HepG2 (cell line): ENCODE data around the gene CXCR4. TPM values are rescaled to one million over a fixed set of nuclear protein-coding genes. Genes with fewer than 3 reads are reported as not detected.

ENCODE experiments used
- ATAC-seq: fragments of 200-7000 bp; cut with Tn5 transposase; 3 replicates; pipeline ENCODE4 v1.9.1; 2020; ENCODE audit warnings: mild to moderate bottlenecking, moderate library complexity
- BruUV-seq: library from RNA; stranded (reverse); fragments of 400-500 nt; replicated peaks from 2 replicates; lab custom pipeline; 2021; lab: Mats Ljungman, UMichigan
- CTCF ChIA-PET: fragments of 300-600 bp; formaldehyde crosslinking; extraction: SDS; loops from one replicate; lab custom pipeline; 2021; ENCODE audit warnings: low total read pairs, inconsistent platforms, low intra/inter-chr PET ratio; lab: Yijun Ruan, JAX
- POLR2A ChIA-PET: fragments of 350-600 bp; sonication (Branson Sonifier 250); formaldehyde crosslinking; loops from one replicate; lab custom pipeline; 2020; ENCODE audit warnings: antibody characterized with exemption, inconsistent platforms; lab: Yijun Ruan, JAX
- DNase-seq: peaks from one replicate; pipeline ENCODE4 v3.0.0-alpha.2; 2015; ENCODE audit warnings: low spot score
- FAIRE-seq: peaks from 3 replicates; lab custom pipeline; 2011; peaks lifted over from hg19 to GRCh38; lab: Jason Lieb, UNC
- H2AFZ ChIP-seq: one replicate; pipeline ENCODE4 v1.6.1; 2011; ENCODE audit warnings: low read length, inconsistent platforms
- H3K27ac ChIP-seq: fragments of 300-600 bp; 3 replicates; pipeline ENCODE4 v1.8.0; 2011; ENCODE audit warnings: mixed run types, mild to moderate bottlenecking, mixed read lengths, low read length, inconsistent platforms; ENCODE audit not compliant: insufficient read depth; ENCODE audit errors: extremely low read length
- H3K27me3 ChIP-seq, 2 experiments: fragments of 200-600 bp in 1 of 2; 2 replicates in 1 of 2; 3 replicates in 1 of 2; pipeline versions ENCODE4 v1.6.0 to v1.8.0; 2011; ENCODE audit warnings: low read length in 2 of 2, mild to moderate bottlenecking in 2 of 2, moderate library complexity in 2 of 2, inconsistent platforms in 1 of 2; ENCODE audit not compliant: insufficient read depth in 2 of 2, control insufficient read depth in 1 of 2
- H3K36me3 ChIP-seq, 2 experiments: fragments of 200-600 bp in 1 of 2; replicated peaks in 1 of 2; 2 replicates in 1 of 2; 3 replicates in 1 of 2; pipeline versions ENCODE4 v1.5.1 to v1.8.0; 2011; ENCODE audit warnings: low read length in 2 of 2, inconsistent platforms in 1 of 2; ENCODE audit not compliant: insufficient read depth in 2 of 2, control insufficient read depth in 1 of 2
- H3K4me1 ChIP-seq: 2 replicates; pipeline ENCODE4 v1.5.1; 2012; ENCODE audit warnings: low read length, inconsistent platforms; ENCODE audit not compliant: insufficient read depth
- H3K4me2 ChIP-seq: 2 replicates; pipeline ENCODE4 v1.6.0; 2011; ENCODE audit warnings: low read depth, low read length, inconsistent platforms
- H3K4me3 ChIP-seq, 3 experiments: fragments of 200-600 bp in 1 of 3; sonication (generic), shearing (Covaris generic) in 1 of 3; replicated peaks in 1 of 3; 2 replicates each; pipeline ENCODE4 v1.5.1; 2011 to 2016; ENCODE audit warnings: low read length in 3 of 3, inconsistent platforms in 2 of 3, low read depth in 2 of 3, mild to moderate bottlenecking in 2 of 3, control low read depth in 1 of 3, mixed read lengths in 1 of 3; ENCODE audit not compliant: insufficient read depth in 1 of 3
- H3K79me2 ChIP-seq: one replicate; pipeline ENCODE4 v1.6.1; 2011; ENCODE audit warnings: low read length, inconsistent platforms; ENCODE audit not compliant: insufficient read depth
- H3K9ac ChIP-seq: 2 replicates; pipeline ENCODE4 v1.6.0; 2011; ENCODE audit warnings: mild to moderate bottlenecking, low read depth, low read length, inconsistent platforms; ENCODE audit not compliant: insufficient read depth
- H3K9me3 ChIP-seq: 2 replicates; pipeline ENCODE4 v1.5.1; 2012; ENCODE audit warnings: mild to moderate bottlenecking, low read length
- H4K20me1 ChIP-seq: 2 replicates; pipeline ENCODE4 v1.6.0; 2011; ENCODE audit warnings: inconsistent platforms, mild to moderate bottlenecking, low read length, moderate library complexity; ENCODE audit not compliant: insufficient read depth
- ARNT2 ChIP-seq: sonication (generic); formaldehyde crosslinking; IDR thresholded peaks from 2 replicates; pipeline ENCODE4 v1.8.0; 2022; ENCODE audit warnings: mild to moderate bottlenecking, low read depth, missing genetic modification reagents, moderate library complexity
- CCDC6 ChIP-seq: sonication (generic); formaldehyde crosslinking; IDR thresholded peaks from 2 replicates; pipeline ENCODE4 v1.8.1; 2022; ENCODE audit warnings: mild to moderate bottlenecking, missing genetic modification reagents, moderate library complexity
- ELF3 ChIP-seq: IDR thresholded peaks from 2 replicates; pipeline ENCODE4 v1.6.1; 2016; ENCODE audit warnings: missing genetic modification reagents, missing compliant biosample characterization
- ETS1 ChIP-seq: sonication (generic); formaldehyde crosslinking; IDR thresholded peaks from 2 replicates; pipeline ENCODE4 v1.4.0; 2020; ENCODE audit warnings: missing genetic modification reagents
- FOXP4 ChIP-seq: sonication (generic); formaldehyde crosslinking; IDR thresholded peaks from 2 replicates; pipeline ENCODE4 v1.4.0; 2020; ENCODE audit warnings: missing genetic modification reagents
- GTF2F1 ChIP-seq: fragments of 150-350 bp; IDR thresholded peaks from 2 replicates; pipeline ENCODE4 v1.6.1; 2014; ENCODE audit warnings: low read length
- JUN ChIP-seq: sonication (generic); formaldehyde crosslinking; IDR thresholded peaks from 2 replicates; pipeline ENCODE4 v1.4.0; 2020; ENCODE audit warnings: mild to moderate bottlenecking, missing genetic modification reagents
- KAT2B ChIP-seq: fragments of 150-350 bp; IDR thresholded peaks from 2 replicates; pipeline ENCODE4 v1.6.1; 2014; ENCODE audit warnings: low read depth, low read length, borderline replicate concordance
- KDM1A ChIP-seq: IDR thresholded peaks from 2 replicates; pipeline ENCODE4 v1.6.1; 2016; ENCODE audit warnings: missing compliant biosample characterization
- MAFF ChIP-seq: IDR thresholded peaks from 2 replicates; pipeline ENCODE4 v1.6.1; 2011; ENCODE audit warnings: low read depth, low read length, improper control_type of control experiment
- RNF219 ChIP-seq: sonication (generic); formaldehyde crosslinking; IDR thresholded peaks from 2 replicates; pipeline ENCODE4 v1.5.0; 2020; ENCODE audit warnings: mild to moderate bottlenecking, missing genetic modification reagents
- RXRA ChIP-seq: sonication (generic); formaldehyde crosslinking; IDR thresholded peaks from 2 replicates; pipeline ENCODE4 v1.5.1; 2020; ENCODE audit warnings: missing genetic modification reagents
- TRIM24 ChIP-seq: sonication (generic); formaldehyde crosslinking; IDR thresholded peaks from 2 replicates; pipeline ENCODE4 v1.8.0; 2022; ENCODE audit warnings: mild to moderate bottlenecking, missing genetic modification reagents
- ZFP1 ChIP-seq: IDR thresholded peaks from 2 replicates; pipeline ENCODE4 v1.6.1; 2016
- ZNF207 ChIP-seq: fragments of 450-650 bp; IDR thresholded peaks from 2 replicates; pipeline ENCODE4 v1.6.1; 2016; ENCODE audit warnings: antibody characterized with exemption, borderline replicate concordance
- ZNF280B ChIP-seq: sonication (generic); formaldehyde crosslinking; IDR thresholded peaks from 2 replicates; pipeline ENCODE4 v1.5.0; 2020; ENCODE audit warnings: missing genetic modification reagents, mild to moderate bottlenecking, borderline replicate concordance
- ZNF367 ChIP-seq: sonication (generic); formaldehyde crosslinking; IDR thresholded peaks from 2 replicates; pipeline ENCODE4 v1.4.0; 2020; ENCODE audit warnings: missing genetic modification reagents, borderline replicate concordance
- ZNF7 ChIP-seq: IDR thresholded peaks from 2 replicates; pipeline ENCODE4 v1.6.1; 2016; ENCODE audit warnings: missing biosample characterization, missing genetic modification reagents
- ZNF724P ChIP-seq: sonication (generic); formaldehyde crosslinking; IDR thresholded peaks from 2 replicates; pipeline ENCODE4 v1.8.0; 2022; ENCODE audit warnings: missing genetic modification reagents, borderline replicate concordance
- WGBS: methylation state at CpG from one replicate; pipeline ENCODE4 v1.1.6; 2017; ENCODE audit warnings: low lambda C conversion rate; 5-methylcytosine and 5-hydroxymethylcytosine counted together
- in situ Hi-C: cut with HindIII; loops from 2 replicates; pipeline ENCODE4 v1.10.0; 2017; ENCODE audit warnings: low pct_unique_long_range_greater_than_20kb; ENCODE audit not compliant: extremely low pct_ligation_motif_present
- intact Hi-C: fragments of 100-400 bp; cut with micrococcal nuclease; formaldehyde crosslinking; loops from one replicate; pipeline ENCODE4 v1.10.0; 2022; ENCODE audit not compliant: unreplicated experiment
- polyA plus RNA-seq, 8 experiments: library from polyadenylated mRNA; depleted of rRNA in 3 of 8; stranded (reverse) in 7 of 8; unstranded in 1 of 8; fragments of >200 nt; fragmentation: Illumina TruSeq in 4 of 8; extraction: Trizol in 4 of 8; gene quantifications; 2 replicates each; pipeline versions ENCODE4 v1.2.1 to v1.2.3, GENCODE V29; 2011 to 2016; ENCODE audit warnings: low read depth in 4 of 8, missing spikeins in 1 of 8, mixed read lengths in 1 of 8; ENCODE audit not compliant: insufficient read depth in 1 of 8
- total RNA-seq, 5 experiments: library from RNA; depleted of rRNA; stranded (reverse); fragments of >200 nt; fragmentation: Illumina TruSeq; extraction: Trizol; gene quantifications; 2 replicates each; pipeline ENCODE4 v1.2.3, GENCODE V29; 2016; ENCODE audit warnings: low read depth in 1 of 5

The CXCR4 gene
- total and polyA plus RNA-seq, 2 of the 13 experiments (the other 11 are each of a cell fraction or from before 2014, with no cell fraction given) = 0.34 to 0.55 TPM

GRCh38 chr2:136125236-136125635, 7.3 kb upstream of the CXCR4 start (continued):
- TF ChIP-seq ZNF207 (no peak), ARNT2 (CRISPR knock-in tag) (no peak), JUN (CRISPR knock-in tag) (no peak), ZNF724P (no peak), RXRA (CRISPR knock-in tag) (no peak), KAT2B (no peak), TRIM24 (CRISPR knock-in tag) (no peak), FOXP4 (CRISPR knock-in tag) (no peak), ELF3 (CRISPR knock-in tag) (no peak), ZNF367 (CRISPR knock-in tag) (no peak)

- POLR2A ChIA-PET = no interaction called here
- DNase-seq = no peak
- Histone ChIP-seq H3K4me3 (no peak overlapping the region), H3K9me3 (no peaks in the 10 kb centered on the region), H3K9ac (no peak overlapping the region), H3K27me3 (peaks cover 0 to 34% of the 10 kb centered on the region in 2 experiments; a peak in 2 of 5 replicates), H3K4me2 (no peak overlapping the region), H3K27ac (no peak overlapping the region), H4K20me1 (no peaks in the 10 kb centered on the region), H3K79me2 (no peaks in the 10 kb centered on the region), H3K36me3 (no peaks in the 10 kb centered on the region), H2AFZ (no peak overlapping the region), H3K4me1 (no peaks in the 10 kb centered on the region; the same call in 1 of the 2 replicates)
- CTCF ChIA-PET = no interaction called here
- no peak for ATAC-seq
- BruUV-seq = no TSS peak
- no peak for FAIRE-seq
- WGBS = 19% methylated on average over 2 of the region's 2 CpGs
- intact Hi-C loops (no loop called here), in situ Hi-C loops (no loop called here)
- TF ChIP-seq KDM1A (CRISPR knock-in tag) = no peak
- no peak for TF ChIP-seq MAFF
- no peak for TF ChIP-seq ETS1 (CRISPR knock-in tag)
- no peak for TF ChIP-seq RNF219 (CRISPR knock-in tag)
- no peak for TF ChIP-seq ZFP1
- TF ChIP-seq GTF2F1 = no peak
- TF ChIP-seq ZNF280B (CRISPR knock-in tag) = no peak
- TF ChIP-seq CCDC6 = no peak
- no peak for TF ChIP-seq ZNF7 (CRISPR knock-in tag)
Observed at GRCh38 chr2:136124805-136125204, 6.9 kb upstream of the CXCR4 start.
